Astrocyte of the cerebellum (primary cell): ENCODE results near the gene OR2V1.
"Not testable (repeated sequence)": the region's sequence is repeated elsewhere in the genome, so short reads cannot be mapped to it uniquely, and the experiment has no call there.

Source experiments
- DNase-seq: peaks from one replicate; pipeline ENCODE4 v3.0.0-alpha.2; 2011; ENCODE audit warnings: low read depth
- H3K4me3 ChIP-seq: 2 replicates; pipeline ENCODE4 v1.5.1; 2011; ENCODE audit warnings: mild to moderate bottlenecking, low read depth, low read length, moderate library complexity
- CTCF ChIP-seq: IDR thresholded peaks from 2 replicates; pipeline ENCODE4 v1.5.1; 2012; ENCODE audit warnings: low read length, low read depth, moderate library complexity, mild to moderate bottlenecking; ENCODE audit errors: missing control alignments
- in situ Hi-C: cut with HindIII; loops from 2 replicates; pipeline ENCODE4 v1.10.0; 2017; ENCODE audit warnings: low sequenced_read_pairs

Gene OR2V1

GRCh38 chr5:181118369-181118768 lies 12.6 kb downstream of the OR2V1 start:
- in situ Hi-C loops = no loop called here
- DNase-seq = no peak
- no peak for TF ChIP-seq CTCF
- H3K4me3 ChIP-seq = no peak overlapping the region

GRCh38 chr5:181114844-181115778 lies 15.9 kb downstream of the OR2V1 start:
- in situ Hi-C loops = no loop called here
- no peak for TF ChIP-seq CTCF
- H3K4me3 ChIP-seq = no peak overlapping the region
- DNase-seq = no peak

- in situ Hi-C loops = no loop called here
- H3K4me3 ChIP-seq = no peak overlapping the region
- DNase-seq = no peak
- no peak for TF ChIP-seq CTCF
These were observed 16.6 kb downstream of the OR2V1 start for GRCh38 chr5:181114284-181114843.

GRCh38 chr5:181113572-181113971 lies 17.4 kb downstream of the OR2V1 start:
- in situ Hi-C loops, DNase-seq, H3K4me3 ChIP-seq: not testable (repeated sequence)

- DNase-seq = no peak
- no peak for TF ChIP-seq CTCF
- in situ Hi-C loops = no loop called here
- H3K4me3 ChIP-seq = no peak overlapping the region
These were observed 18.5 kb downstream of the OR2V1 start for GRCh38 chr5:181112476-181112875.

GRCh38 chr5:181111010-181111409 lies 20.0 kb downstream of the OR2V1 start:
- H3K4me3 ChIP-seq = no peak overlapping the region
- no peak for TF ChIP-seq CTCF
- in situ Hi-C loops = no loop called here
- no peak for DNase-seq

- in situ Hi-C loops = no loop called here
- DNase-seq = no peak
- no peak overlapping the region for H3K4me3 ChIP-seq
- TF ChIP-seq CTCF = no peak
These were observed 21.4 kb downstream of the OR2V1 start for GRCh38 chr5:181109489-181110013.
